Measurements from ENCODE around the gene ZDHHC9. TPM values are rescaled to one million over a fixed set of nuclear protein-coding genes. Genes with fewer than 3 reads are reported as not detected.

The ZDHHC9 gene
- total and polyA plus RNA-seq, 8 donors = 34.3 to 89.2 (median 38.4) TPM

GRCh38 chrX:129760155-129760554 lies 83.5 kb downstream of the ZDHHC9 start:
- H3K27ac ChIP-seq = peak overlapping the region in 1 of 2 donors; percentile 78
- no peaks in the 10 kb centered on the region for H3K27me3 ChIP-seq
- intact Hi-C loops (cut with DNase I) = no loop called here
- peaks cover 0 to 30% of the 10 kb centered on the region in 2 donors for H3K4me1 ChIP-seq
- H3K36me3 ChIP-seq = no peaks in the 10 kb centered on the region
- no peak for DNase-seq
- H3K9me3 ChIP-seq = no peaks in the 10 kb centered on the region
- H3K4me3 ChIP-seq = no peak overlapping the region
- no peak for TF ChIP-seq CTCF (IDR thresholded peaks at IDR 0.05)
- peak; percentile 17 for ATAC-seq

GRCh38 chrX:129759576-129760061 lies 84.1 kb downstream of the ZDHHC9 start:
- Histone ChIP-seq H3K4me1 (peaks cover 0 to 30% of the 10 kb centered on the region in 2 donors), H3K27me3 (no peaks in the 10 kb centered on the region), H3K4me3 (no peak overlapping the region), H3K27ac (peak overlapping the region in 1 of 2 donors; percentile 78), H3K36me3 (no peaks in the 10 kb centered on the region), H3K9me3 (no peaks in the 10 kb centered on the region)
- peak in 2 of 4 donors; percentile 70 to 72 for DNase-seq
- no peak for TF ChIP-seq CTCF (IDR thresholded peaks at IDR 0.05)
- ATAC-seq = peak; percentile 81
- intact Hi-C loops (cut with DNase I) = no loop called here

GRCh38 chrX:129755779-129756650 lies 87.7 kb downstream of the ZDHHC9 start:
- peaks cover 0 to 30% of the 10 kb centered on the region in 2 donors for H3K4me1 ChIP-seq
- no peaks in the 10 kb centered on the region for H3K9me3 ChIP-seq
- DNase-seq (no peak), ATAC-seq (no peak)
- H3K27ac ChIP-seq = no peak overlapping the region
- TF ChIP-seq CTCF (IDR thresholded peaks at IDR 0.05) = no peak
- no peaks in the 10 kb centered on the region for H3K36me3 ChIP-seq
- H3K4me3 ChIP-seq = no peak overlapping the region
- intact Hi-C loops (cut with DNase I) = no loop called here
- no peaks in the 10 kb centered on the region for H3K27me3 ChIP-seq

- Histone ChIP-seq H3K4me3 (no peak overlapping the region), H3K36me3 (no peaks in the 10 kb centered on the region), H3K27ac (no peak overlapping the region), H3K9me3 (no peaks in the 10 kb centered on the region), H3K4me1 (peaks cover 0 to 16% of the 10 kb centered on the region in 2 donors), H3K27me3 (no peaks in the 10 kb centered on the region)
- ATAC-seq (no peak), DNase-seq (no peak)
- intact Hi-C loops (cut with DNase I) = no loop called here
- TF ChIP-seq CTCF (IDR thresholded peaks at IDR 0.05) = no peak
These were observed 89.3 kb downstream of the ZDHHC9 start for GRCh38 chrX:129754056-129755024.

Other genes starting within 250 kb of the ZDHHC9 start
- gene APLN, start 188.9 kb downstream of the ZDHHC9 start, total RNA-seq = 1 to 10 TPM; 1.0 to 6.9 TPM
- 10 to 100 TPM in 1 of 6 donors, 1 to 10 TPM in 5; 2.4 to 14.2 (median 6.4) TPM for gene APLN, start 188.9 kb downstream of the ZDHHC9 start, polyA plus RNA-seq (ENCODE audit: insufficient read length in 6 of 6)
- gene XPNPEP2, start 104.9 kb downstream of the ZDHHC9 start, total RNA-seq = 1 to 10 TPM; 2.6 to 2.9 TPM
- gene XPNPEP2, start 104.9 kb downstream of the ZDHHC9 start, polyA plus RNA-seq (ENCODE audit: insufficient read length in 6 of 6) = 10 to 100 TPM in 1 of 6 donors, 1 to 10 TPM in 5; 5.8 to 11.0 (median 8.5) TPM
- 10 to 100 TPM; 17.1 to 62.9 TPM for gene SASH3, start 63.9 kb downstream of the ZDHHC9 start, total RNA-seq
- 1 to 10 TPM; 2.3 to 4.5 (median 3.6) TPM for gene SASH3, start 63.9 kb downstream of the ZDHHC9 start, polyA plus RNA-seq (ENCODE audit: insufficient read length in 6 of 6)
- gene UTP14A, start 62.3 kb upstream of the ZDHHC9 start, total RNA-seq = 10 to 100 TPM; 12.3 to 16.3 TPM
- 10 to 100 TPM; 25.2 to 29.0 (median 27.5) TPM for gene UTP14A, start 62.3 kb upstream of the ZDHHC9 start, polyA plus RNA-seq (ENCODE audit: insufficient read length in 6 of 6)
- gene BCORL1, start 138.7 kb upstream of the ZDHHC9 start, total RNA-seq = 10 to 100 TPM; 12.1 to 14.3 TPM
- gene BCORL1, start 138.7 kb upstream of the ZDHHC9 start, polyA plus RNA-seq (ENCODE audit: insufficient read length in 6 of 6) = 10 to 100 TPM; 15.5 to 20.7 (median 19.2) TPM

Measured in left lung (tissue), 10 donors.